D341Med (cell line): ENCODE results near the gene PHRF1.

Experiments used
- DNase-seq: peaks from one replicate; pipeline ENCODE4 v3.0.0; 2012; ENCODE audit warnings: low spot score

PHRF1 gene

GRCh38 chr11:616320-617198, 40.3 kb downstream of the PHRF1 start:
- DNase-seq: no peak

- DNase-seq: no peak
These were observed 41.1 kb downstream of the PHRF1 start for GRCh38 chr11:617199-617911.

GRCh38 chr11:617912-618682, 41.8 kb downstream of the PHRF1 start:
- no peak for DNase-seq

GRCh38 chr11:618856-619627, 42.8 kb downstream of the PHRF1 start:
- no peak for DNase-seq

GRCh38 chr11:619628-620050, 43.4 kb downstream of the PHRF1 start:
- no peak for DNase-seq

- DNase-seq: no peak
These were observed 43.9 kb downstream of the PHRF1 start for GRCh38 chr11:620201-620600.

GRCh38 chr11:620935-621814, 44.9 kb downstream of the PHRF1 start:
- no peak for DNase-seq

GRCh38 chr11:621838-622237, 45.6 kb downstream of the PHRF1 start:
- no peak for DNase-seq

GRCh38 chr11:623349-623869, 47.1 kb downstream of the PHRF1 start:
- no peak for DNase-seq

- DNase-seq: no peak
These were observed 47.9 kb downstream of the PHRF1 start for GRCh38 chr11:623999-624704.

GRCh38 chr11:624705-625635, 48.7 kb downstream of the PHRF1 start, which contains the start of gene CDHR5:
CDHR5 (minus strand) TSS chr11:624955; CDS start chr11:624902, 53 bp downstream.
- no peak for DNase-seq

GRCh38 chr11:625636-626268, 49.5 kb downstream of the PHRF1 start:
- no peak for DNase-seq

- no peak for DNase-seq
These were observed 50.4 kb downstream of the PHRF1 start, which contains the start of gene SCT for GRCh38 chr11:626475-627307. SCT (minus strand) TSS chr11:627181; CDS start chr11:627143, 38 bp downstream.

GRCh38 chr11:627308-627576, 51.0 kb downstream of the PHRF1 start:
- DNase-seq: no peak

GRCh38 chr11:628056-628455, 51.8 kb downstream of the PHRF1 start:
- no peak for DNase-seq

- DNase-seq: no peak
These were observed 52.9 kb downstream of the PHRF1 start for GRCh38 chr11:629237-629583.

GRCh38 chr11:630871-631270, 54.6 kb downstream of the PHRF1 start:
- DNase-seq: no peak
